ENCODE results near the gene KCNQ5. TPM values are rescaled to one million over a fixed set of nuclear protein-coding genes. Genes with fewer than 3 reads are reported as not detected.

Gene KCNQ5
- total RNA-seq, 1 donor from 2014 or later = 1.5 TPM

DNA sequence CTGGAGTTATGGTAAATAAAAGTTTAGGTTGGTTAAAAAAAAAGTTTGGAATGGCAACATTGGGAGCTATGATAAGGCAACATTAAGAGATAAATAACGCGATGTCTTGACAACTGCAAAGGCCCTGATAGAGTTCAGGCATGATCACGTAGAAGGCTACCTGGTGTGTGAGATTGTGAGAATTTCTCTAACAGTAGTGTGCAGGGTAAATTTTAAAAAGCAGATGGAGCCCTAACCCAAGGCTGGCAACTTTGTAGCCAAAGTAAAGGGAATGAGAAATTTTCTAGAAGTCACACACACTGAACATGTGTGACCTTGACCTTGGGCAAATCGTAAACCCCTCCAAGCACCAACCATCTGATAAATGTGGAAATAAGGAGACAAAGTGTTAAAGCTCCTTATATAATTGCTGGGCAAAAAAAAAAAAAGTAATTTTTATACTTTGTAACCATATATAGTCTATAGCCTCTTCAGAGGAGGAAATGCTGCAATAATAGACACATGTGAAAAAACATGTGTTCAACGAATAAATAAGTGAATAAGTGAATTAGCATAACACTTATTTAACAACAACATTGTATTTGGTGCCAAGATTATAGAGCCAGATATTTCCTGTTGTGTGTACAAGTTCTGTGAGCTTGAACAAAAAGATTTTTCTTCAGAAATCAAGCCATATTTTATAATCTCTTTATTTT is 18.2 kb downstream of the KCNQ5 start:
- Mint-ChIP-seq H3K4me3 (ENCODE audit: unreplicated experiment) (no peak overlapping the region), H3K4me1 (ENCODE audit: low read depth, unreplicated experiment) (no peaks in the 10 kb centered on the region)
- no peak for DNase-seq

GRCh38 chr6:72640615-72640930 is 18.7 kb downstream of the KCNQ5 start:
- no peaks in the 10 kb centered on the region for H3K9me3 Mint-ChIP-seq (ENCODE audit: unreplicated experiment)
- no peaks in the 10 kb centered on the region for H3K27me3 Mint-ChIP-seq (ENCODE audit: unreplicated experiment)
- H3K4me1 Mint-ChIP-seq (ENCODE audit: low read depth, unreplicated experiment) = no peaks in the 10 kb centered on the region
- no peak for DNase-seq
- no peak overlapping the region for H3K27ac Mint-ChIP-seq (ENCODE audit: unreplicated experiment)
- no peak overlapping the region for H3K4me3 Mint-ChIP-seq (ENCODE audit: unreplicated experiment)
- TF ChIP-seq CTCF (IDR thresholded peaks at IDR 0.05; ENCODE audit: partially characterized antibody, unreplicated experiment) = no peak
- no peaks in the 10 kb centered on the region for H3K36me3 Mint-ChIP-seq (ENCODE audit: unreplicated experiment)

More for the DNA sequence above, 18.2 kb downstream of the KCNQ5 start:
- Mint-ChIP-seq H3K36me3 (ENCODE audit: unreplicated experiment) (no peaks in the 10 kb centered on the region), H3K27ac (ENCODE audit: unreplicated experiment) (no peak overlapping the region), H3K9me3 (ENCODE audit: unreplicated experiment) (no peaks in the 10 kb centered on the region), H3K27me3 (ENCODE audit: unreplicated experiment) (no peaks in the 10 kb centered on the region)
- TF ChIP-seq CTCF (IDR thresholded peaks at IDR 0.05; ENCODE audit: partially characterized antibody, unreplicated experiment) = no peak

- H3K36me3 Mint-ChIP-seq (ENCODE audit: unreplicated experiment) = no peaks in the 10 kb centered on the region
- no peaks in the 10 kb centered on the region for H3K4me1 Mint-ChIP-seq (ENCODE audit: low read depth, unreplicated experiment)
- DNase-seq = no peak
- H3K9me3 Mint-ChIP-seq (ENCODE audit: unreplicated experiment) = no peaks in the 10 kb centered on the region
- no peak overlapping the region for H3K4me3 Mint-ChIP-seq (ENCODE audit: unreplicated experiment)
- H3K27ac Mint-ChIP-seq (ENCODE audit: unreplicated experiment) = no peak overlapping the region
- H3K27me3 Mint-ChIP-seq (ENCODE audit: unreplicated experiment) = peaks cover 2% of the 10 kb centered on the region
- no peak for TF ChIP-seq CTCF (IDR thresholded peaks at IDR 0.05; ENCODE audit: partially characterized antibody, unreplicated experiment)
Observed at GRCh38 chr6:72642435-72642834, 20.6 kb downstream of the KCNQ5 start.

DNA sequence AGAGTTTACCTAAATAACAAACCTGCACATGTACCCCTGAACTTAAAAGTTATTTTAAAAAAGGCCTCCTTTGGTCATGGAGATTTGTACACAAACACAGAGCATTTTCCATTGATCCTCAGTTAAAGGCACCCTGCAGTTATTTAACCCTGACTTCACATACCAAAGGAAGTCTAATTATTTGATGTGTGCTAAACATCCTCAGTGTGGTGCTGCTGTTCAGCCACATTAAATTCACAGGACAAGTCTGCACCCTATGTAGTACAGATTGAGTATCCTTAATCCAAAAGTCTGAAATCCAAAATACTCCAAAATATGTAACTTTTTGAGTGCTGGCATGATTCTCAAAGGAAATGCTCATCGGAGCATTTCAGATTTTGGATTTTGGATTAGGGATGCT is 21.4 kb downstream of the KCNQ5 start:
- Mint-ChIP-seq H3K27ac (ENCODE audit: unreplicated experiment) (no peak overlapping the region), H3K4me3 (ENCODE audit: unreplicated experiment) (no peak overlapping the region), H3K27me3 (ENCODE audit: unreplicated experiment) (peaks cover 2% of the 10 kb centered on the region), H3K36me3 (ENCODE audit: unreplicated experiment) (no peaks in the 10 kb centered on the region), H3K9me3 (ENCODE audit: unreplicated experiment) (no peaks in the 10 kb centered on the region), H3K4me1 (ENCODE audit: low read depth, unreplicated experiment) (no peaks in the 10 kb centered on the region)
- no peak for DNase-seq
- no peak for TF ChIP-seq CTCF (IDR thresholded peaks at IDR 0.05; ENCODE audit: partially characterized antibody, unreplicated experiment)

DNA sequence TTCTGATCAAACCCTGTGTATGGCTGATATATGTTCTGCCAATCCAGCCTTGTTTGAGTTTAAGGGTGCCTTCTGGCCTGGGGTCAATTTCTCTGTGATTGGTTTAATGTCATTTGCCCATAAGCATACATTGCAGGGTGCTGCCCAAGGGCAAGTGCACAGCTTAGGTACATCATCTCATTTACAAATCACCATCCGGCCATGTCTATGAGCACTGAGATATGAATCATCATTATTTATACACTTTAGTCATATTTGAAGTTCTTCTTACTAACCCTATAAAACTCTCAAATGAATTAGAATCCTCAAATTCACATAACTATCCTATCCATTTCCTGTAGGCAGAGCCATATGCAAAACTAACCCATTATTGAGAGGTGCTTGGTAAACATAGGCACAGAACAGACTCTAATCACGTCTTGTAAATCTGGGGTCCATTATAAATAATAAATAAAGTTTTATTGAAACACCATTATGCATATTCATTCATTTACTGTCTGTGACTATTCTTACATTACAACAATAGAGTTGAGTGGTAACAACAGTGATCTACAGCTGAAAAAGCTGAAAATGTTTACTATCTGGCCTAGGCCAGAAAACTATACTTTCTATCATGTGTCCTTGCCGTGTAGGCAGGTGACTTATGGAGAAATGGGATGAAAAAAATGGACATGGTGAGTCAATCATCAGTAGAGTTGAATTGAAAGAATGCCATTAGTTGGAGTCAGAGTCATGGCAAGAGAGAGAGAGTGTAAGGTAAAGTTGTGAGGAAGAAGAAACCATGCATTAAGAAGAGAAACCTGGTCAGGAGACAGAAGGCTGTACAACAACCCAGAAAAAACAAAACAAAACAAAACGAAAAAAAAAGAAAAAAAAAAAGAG is 25.0 kb downstream of the KCNQ5 start:
- peaks cover 9% of the 10 kb centered on the region for H3K4me1 Mint-ChIP-seq (ENCODE audit: low read depth, unreplicated experiment)
- no peak for DNase-seq
- peaks cover 2% of the 10 kb centered on the region for H3K27me3 Mint-ChIP-seq (ENCODE audit: unreplicated experiment)
- H3K9me3 Mint-ChIP-seq (ENCODE audit: unreplicated experiment) = no peaks in the 10 kb centered on the region
- H3K27ac Mint-ChIP-seq (ENCODE audit: unreplicated experiment) = no peak overlapping the region
- TF ChIP-seq CTCF (IDR thresholded peaks at IDR 0.05; ENCODE audit: partially characterized antibody, unreplicated experiment) = no peak
- no peaks in the 10 kb centered on the region for H3K36me3 Mint-ChIP-seq (ENCODE audit: unreplicated experiment)
- H3K4me3 Mint-ChIP-seq (ENCODE audit: unreplicated experiment) = no peak overlapping the region
